ENCODE data around the gene CC2D2A. TPM values are rescaled to one million over a fixed set of nuclear protein-coding genes. Genes with fewer than 3 reads are reported as not detected.

CC2D2A gene
- total RNA-seq, 1 experiment from 2014 or later = 13.0 TPM

DNA sequence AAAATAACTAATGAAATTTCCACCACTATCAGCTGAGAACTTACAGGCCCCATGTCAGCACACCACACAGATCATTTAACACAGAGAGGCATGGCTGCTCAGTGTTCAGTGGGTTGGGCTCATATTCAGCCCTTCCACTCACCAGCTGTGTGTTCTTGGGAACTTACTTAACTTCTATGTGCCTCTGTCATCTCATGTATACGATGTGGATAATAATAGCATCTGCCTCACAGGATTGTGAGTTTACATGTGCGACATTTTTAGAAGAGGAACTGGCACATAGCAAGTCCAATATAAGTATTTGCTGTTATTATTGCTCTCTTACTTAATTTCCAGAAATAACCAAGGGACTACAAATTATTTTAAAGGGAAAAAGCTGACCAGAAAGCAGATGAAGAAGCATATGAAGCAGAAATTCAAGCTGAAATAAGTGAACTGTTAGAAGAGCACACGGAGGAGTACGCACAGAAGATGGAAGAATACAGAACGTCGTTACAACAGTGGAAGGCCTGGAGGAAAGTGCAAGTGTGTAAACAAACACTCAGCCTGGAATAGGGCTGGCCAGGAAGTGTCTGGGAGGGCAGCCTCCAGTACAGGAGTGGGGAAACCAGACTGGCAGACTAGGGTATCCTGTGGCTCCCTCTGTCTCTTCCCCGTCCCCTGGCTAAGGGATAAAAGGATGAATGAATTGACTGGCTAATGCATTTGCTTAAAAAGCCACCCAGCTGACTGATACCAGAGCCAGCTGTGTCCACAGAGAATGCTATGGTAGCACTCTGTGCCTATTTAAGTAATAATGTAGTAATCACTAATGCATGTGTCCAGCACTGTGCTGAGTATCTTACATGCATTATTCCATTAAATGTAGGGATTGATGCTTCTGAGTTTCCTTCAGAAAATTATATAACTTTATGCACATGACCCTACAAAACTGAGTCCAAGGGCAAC, 67.1 kb downstream of the CC2D2A start:
- Histone ChIP-seq H3K9ac (ENCODE audit: low read length) (no peak overlapping the region), H3K9me3 (ENCODE audit: control insufficient read depth in 1 of 2, insufficient read depth in 1 of 2, low read depth in 1 of 2, low read length in 2 of 2) (no peaks in the 10 kb centered on the region), H3K27ac (ENCODE audit: low read depth, low read length) (no peak overlapping the region), H3K36me3 (ENCODE audit: control insufficient read depth in 1 of 2, insufficient read depth in 2 of 2, low read length in 2 of 2) (no peaks in the 10 kb centered on the region), H3K4me3 (replicated peaks in 1 of 2; ENCODE audit: low read depth in 1 of 2, low read length in 2 of 2) (no peak overlapping the region), H3K27me3 (ENCODE audit: insufficient read depth, low read length) (no peaks in the 10 kb centered on the region), H3K9me2 (ENCODE audit: insufficient read depth) (no peaks in the 10 kb centered on the region), H3K4me1 (ENCODE audit: control insufficient read depth in 1 of 2, insufficient read depth in 2 of 2, low read length in 2 of 2) (no peaks in the 10 kb centered on the region), H2AFZ (ENCODE audit: low read depth, low read length, poor library complexity, severe bottlenecking) (no peak overlapping the region), H4K20me1 (ENCODE audit: insufficient read depth) (no peaks in the 10 kb centered on the region), H3K79me2 (ENCODE audit: insufficient read depth, low read length) (no peaks in the 10 kb centered on the region), H3K4me2 (ENCODE audit: low read length) (no peak overlapping the region)
- ChIA-PET POLR2A (no interaction called here), RAD21 (ENCODE audit: low non-redundant PET in 1 of 2, low total read pairs in 2 of 2, uncharacterized antibody in 2 of 2, unreplicated experiment in 2 of 2) (no interaction called here), CTCF (no interaction called here)
- TF ChIP-seq FOSL1 (IDR thresholded peaks at IDR 0.05; ENCODE audit: low read depth) (no peak), SP1 (IDR thresholded peaks at IDR 0.05; ENCODE audit: low read depth) (no peak), JUND (IDR thresholded peaks at IDR 0.05) (no peak), ATF3 (IDR thresholded peaks at IDR 0.05) (no peak), EGR1 (IDR thresholded peaks at IDR 0.05; ENCODE audit: low read depth) (no peak), POLR2AphosphoS5 (IDR thresholded peaks at IDR 0.05; ENCODE audit: low read depth, low read length) (no peak)
- BruUV-seq (replicated peaks) = no TSS peak
- DNase-seq (ENCODE audit: low read depth, low spot score) (no peak), ATAC-seq (no peak)
- intact Hi-C loops (cut with micrococcal nuclease) = no loop called here

GRCh38 chr4:15541941-15542340, 72.3 kb downstream of the CC2D2A start:
- Histone ChIP-seq H3K79me2 (ENCODE audit: insufficient read depth, low read length) (no peaks in the 10 kb centered on the region), H3K9ac (ENCODE audit: low read length) (no peak overlapping the region), H3K4me3 (replicated peaks in 1 of 2; ENCODE audit: low read depth in 1 of 2, low read length in 2 of 2) (no peak overlapping the region), H3K36me3 (ENCODE audit: control insufficient read depth in 1 of 2, insufficient read depth in 2 of 2, low read length in 2 of 2) (no peaks in the 10 kb centered on the region), H3K4me2 (ENCODE audit: low read length) (no peak overlapping the region), H3K9me3 (ENCODE audit: control insufficient read depth in 1 of 2, insufficient read depth in 1 of 2, low read depth in 1 of 2, low read length in 2 of 2) (no peaks in the 10 kb centered on the region), H3K27ac (ENCODE audit: low read depth, low read length) (no peak overlapping the region), H3K4me1 (ENCODE audit: control insufficient read depth in 1 of 2, insufficient read depth in 2 of 2, low read length in 2 of 2) (no peaks in the 10 kb centered on the region), H3K9me2 (ENCODE audit: insufficient read depth) (no peaks in the 10 kb centered on the region), H2AFZ (ENCODE audit: low read depth, low read length, poor library complexity, severe bottlenecking) (no peak overlapping the region), H3K27me3 (ENCODE audit: insufficient read depth, low read length) (no peaks in the 10 kb centered on the region), H4K20me1 (ENCODE audit: insufficient read depth) (no peaks in the 10 kb centered on the region)
- POLR2A ChIA-PET = no interaction called here
- intact Hi-C loops (cut with micrococcal nuclease) = no loop called here
- CTCF ChIA-PET = no interaction called here
- TF ChIP-seq ZNF274 (IDR thresholded peaks at IDR 0.05; ENCODE audit: low read depth, low read length) = no peak
- no peak for DNase-seq (ENCODE audit: low read depth, low spot score)
- RAD21 ChIA-PET (ENCODE audit: low non-redundant PET in 1 of 2, low total read pairs in 2 of 2, uncharacterized antibody in 2 of 2, unreplicated experiment in 2 of 2) = no interaction called here
- ATAC-seq = no peak
- BruUV-seq (replicated peaks) = no TSS peak
